ENCODE data around the gene UBE3A.
A peak's percentile ranks its signal among the peaks of the same experiment; 100 is the strongest.
"Not testable (repeated sequence)": the region's sequence is repeated elsewhere in the genome, so short reads cannot be mapped to it uniquely, and the experiment has no call there.

The UBE3A gene
- 154 reads per million, percentile 89 among the genes with 10 or more reads in this experiment for total RNA-seq

- DNase-seq: peak; percentile 74
Observed at GRCh38 chr15:25438601-25439368, at the start of gene UBE3A. Gene UBE3A (minus strand): TSS chr15:25439024. CDS start chr15:25409107, 29,917 bp downstream.

GRCh38 chr15:25487226-25487884, 48.5 kb upstream of the UBE3A start:
- no peak for DNase-seq

- no peak for DNase-seq
Observed at GRCh38 chr15:25486051-25486450, 47.2 kb upstream of the UBE3A start.

- DNase-seq: no peak
Observed at GRCh38 chr15:25481208-25481859, 42.5 kb upstream of the UBE3A start.

GRCh38 chr15:25478313-25478712, 39.5 kb upstream of the UBE3A start:
- DNase-seq: no peak

GRCh38 chr15:25477816-25478215, 39.0 kb upstream of the UBE3A start:
- DNase-seq: no peak

- DNase-seq: no peak
Observed at GRCh38 chr15:25474251-25474650, 35.4 kb upstream of the UBE3A start.

GRCh38 chr15:25470230-25470629, 31.4 kb upstream of the UBE3A start:
- no peak for DNase-seq

GRCh38 chr15:25469377-25469776, 30.6 kb upstream of the UBE3A start:
- no peak for DNase-seq

GRCh38 chr15:25468611-25469010, 29.8 kb upstream of the UBE3A start:
- DNase-seq: no peak

- no peak for DNase-seq
Observed at GRCh38 chr15:25465835-25466234, 27.0 kb upstream of the UBE3A start.

- DNase-seq: no peak
Observed at GRCh38 chr15:25464784-25465183, 26.0 kb upstream of the UBE3A start.

GRCh38 chr15:25464383-25464782, 25.6 kb upstream of the UBE3A start:
- DNase-seq: no peak

GRCh38 chr15:25456196-25456595, 17.4 kb upstream of the UBE3A start:
- DNase-seq: no peak

- DNase-seq: no peak
Observed at GRCh38 chr15:25455226-25455625, 16.4 kb upstream of the UBE3A start.

GRCh38 chr15:25454771-25455170, 15.9 kb upstream of the UBE3A start:
- no peak for DNase-seq

GRCh38 chr15:25453246-25453645, 14.4 kb upstream of the UBE3A start:
- DNase-seq: not testable (repeated sequence)

GRCh38 chr15:25451501-25451900, 12.7 kb upstream of the UBE3A start:
- no peak for DNase-seq

- no peak for DNase-seq
Observed at GRCh38 chr15:25450163-25450562, 11.3 kb upstream of the UBE3A start.

GRCh38 chr15:25446076-25446475, 7.3 kb upstream of the UBE3A start:
- no peak for DNase-seq

GRCh38 chr15:25445412-25445811, 6.6 kb upstream of the UBE3A start:
- no peak for DNase-seq

GRCh38 chr15:25441111-25441510, 2.3 kb upstream of the UBE3A start:
- DNase-seq: no peak

GRCh38 chr15:25439369-25439836, 579 bp upstream of the UBE3A start:
- DNase-seq: no peak

Measured in effector CD4-positive, alpha-beta T cell (primary cell).